MM.1S (cell line): ENCODE data around the gene ZNF215.
"Not testable (repeated sequence)": the region's sequence is repeated elsewhere in the genome, so short reads cannot be mapped to it uniquely, and the experiment has no call there.

Experiments used
- DNase-seq: peaks from one replicate; pipeline ENCODE4 v3.0.0-alpha.2; 2015
- H2AFZ ChIP-seq: fragments of 300-600 bp; sonication (generic); 2 replicates; pipeline ENCODE4 v1.6.0; 2016; ENCODE audit warnings: antibody characterized with exemption, low read length
- H3F3A ChIP-seq: fragments of 300-600 bp; sonication (generic); 2 replicates; pipeline ENCODE4 v1.6.1; 2016; ENCODE audit warnings: mild to moderate bottlenecking, antibody characterized with exemption, low read length, moderate library complexity, mixed read lengths; ENCODE audit not compliant: insufficient read depth
- H3K27ac ChIP-seq: fragments of 300-600 bp; sonication (generic); 2 replicates; pipeline ENCODE4 v1.5.1; 2016; ENCODE audit warnings: mild to moderate bottlenecking, low read length
- H3K27me3 ChIP-seq: fragments of 300-600 bp; sonication (generic); replicated peaks from 2 replicates; pipeline ENCODE4 v1.6.0; 2016; ENCODE audit warnings: low read length; ENCODE audit not compliant: insufficient read depth
- H3K36me3 ChIP-seq: fragments of 300-600 bp; sonication (generic); replicated peaks from 2 replicates; pipeline ENCODE4 v1.6.1; 2016; ENCODE audit warnings: mild to moderate bottlenecking, low read length, mixed read lengths; ENCODE audit not compliant: insufficient read depth
- H3K4me1 ChIP-seq: fragments of 300-600 bp; sonication (generic); 2 replicates; pipeline ENCODE4 v1.6.1; 2016; ENCODE audit warnings: low read length, mixed read lengths
- H3K4me2 ChIP-seq: fragments of 300-600 bp; sonication (generic); 2 replicates; pipeline ENCODE4 v1.6.0; 2016; ENCODE audit warnings: low read depth, low read length
- H3K4me3 ChIP-seq: fragments of 300-600 bp; sonication (generic); 2 replicates; pipeline ENCODE4 v1.5.1; 2016; ENCODE audit warnings: low read length, mixed read lengths
- H3K79me2 ChIP-seq: fragments of 300-600 bp; sonication (generic); 2 replicates; pipeline ENCODE4 v1.6.1; 2016; ENCODE audit warnings: mixed run types, low read length, mixed read lengths
- H3K9ac ChIP-seq: fragments of 300-600 bp; sonication (generic); 2 replicates; pipeline ENCODE4 v1.6.1; 2016; ENCODE audit warnings: low read length, mixed read lengths
- H3K9me2 ChIP-seq: fragments of 300-600 bp; sonication (generic); replicated peaks from 2 replicates; pipeline ENCODE4 v1.6.1; 2016; ENCODE audit warnings: mild to moderate bottlenecking, low read length, mixed read lengths; ENCODE audit not compliant: insufficient read depth
- H3K9me3 ChIP-seq: fragments of 300-600 bp; sonication (generic); replicated peaks from 2 replicates; pipeline ENCODE4 v1.6.1; 2016; ENCODE audit warnings: mild to moderate bottlenecking, low read length, mixed read lengths; ENCODE audit not compliant: insufficient read depth
- H4K20me1 ChIP-seq: fragments of 300-600 bp; sonication (generic); 2 replicates; pipeline ENCODE4 v1.6.1; 2016; ENCODE audit warnings: mild to moderate bottlenecking, low read length, moderate library complexity, mixed read lengths; ENCODE audit not compliant: insufficient read depth
- EZH2 ChIP-seq: fragments of 300-600 bp; sonication (generic); optimal IDR thresholded peaks from 2 replicates; pipeline ENCODE3; 2017; ENCODE audit warnings: low read depth, mild to moderate bottlenecking, antibody characterized with exemption, low read length, mixed read lengths
- EZH2phosphoT487 ChIP-seq: fragments of 300-600 bp; sonication (generic); IDR thresholded peaks from 2 replicates; pipeline ENCODE4 v1.6.1; 2018; ENCODE audit warnings: antibody characterized with exemption, low read length
- TF ChIP-seq, protein P1 (sequence below): fragments of 300-600 bp; sonication (generic); IDR thresholded peaks from 2 replicates; pipeline ENCODE4 v1.5.1; 2016; ENCODE audit warnings: antibody characterized with exemption, low read length, mixed read lengths

The ZNF215 gene

DNA sequence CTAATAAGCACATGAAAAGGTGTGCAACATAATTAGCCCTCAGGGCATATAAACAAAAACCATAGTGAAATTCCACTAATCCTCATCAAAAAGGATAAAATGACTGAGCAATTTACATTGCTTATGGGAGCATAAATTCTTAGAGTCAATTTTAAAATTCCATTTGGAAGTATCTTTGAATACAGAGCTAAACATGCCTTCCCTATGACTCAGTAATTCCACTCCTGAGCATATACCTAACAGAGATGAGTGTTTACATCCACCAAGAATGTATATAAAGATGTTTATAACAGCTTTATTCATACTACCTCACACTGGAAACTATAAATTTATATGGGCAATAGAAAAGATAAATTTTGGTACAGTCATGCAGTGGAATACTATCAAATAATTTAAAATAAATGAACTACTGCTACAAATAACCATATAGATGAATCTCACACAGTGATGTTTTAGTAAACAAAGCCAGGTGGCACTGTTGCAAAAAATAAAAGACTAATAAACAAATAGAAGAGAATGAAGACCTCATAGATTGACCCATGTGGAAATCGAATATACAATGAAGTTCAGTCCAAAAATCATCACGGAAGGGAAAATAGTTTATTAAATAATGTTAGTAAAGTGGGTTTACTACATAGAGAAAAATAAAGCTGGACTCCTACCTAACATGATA is 25.8 kb upstream of the ZNF215 start:
- no peaks in the 10 kb centered on the region for H4K20me1 ChIP-seq
- DNase-seq, result peak; percentile 18
- no peaks in the 10 kb centered on the region for H3K36me3 ChIP-seq
- TF ChIP-seq, protein P1, sequence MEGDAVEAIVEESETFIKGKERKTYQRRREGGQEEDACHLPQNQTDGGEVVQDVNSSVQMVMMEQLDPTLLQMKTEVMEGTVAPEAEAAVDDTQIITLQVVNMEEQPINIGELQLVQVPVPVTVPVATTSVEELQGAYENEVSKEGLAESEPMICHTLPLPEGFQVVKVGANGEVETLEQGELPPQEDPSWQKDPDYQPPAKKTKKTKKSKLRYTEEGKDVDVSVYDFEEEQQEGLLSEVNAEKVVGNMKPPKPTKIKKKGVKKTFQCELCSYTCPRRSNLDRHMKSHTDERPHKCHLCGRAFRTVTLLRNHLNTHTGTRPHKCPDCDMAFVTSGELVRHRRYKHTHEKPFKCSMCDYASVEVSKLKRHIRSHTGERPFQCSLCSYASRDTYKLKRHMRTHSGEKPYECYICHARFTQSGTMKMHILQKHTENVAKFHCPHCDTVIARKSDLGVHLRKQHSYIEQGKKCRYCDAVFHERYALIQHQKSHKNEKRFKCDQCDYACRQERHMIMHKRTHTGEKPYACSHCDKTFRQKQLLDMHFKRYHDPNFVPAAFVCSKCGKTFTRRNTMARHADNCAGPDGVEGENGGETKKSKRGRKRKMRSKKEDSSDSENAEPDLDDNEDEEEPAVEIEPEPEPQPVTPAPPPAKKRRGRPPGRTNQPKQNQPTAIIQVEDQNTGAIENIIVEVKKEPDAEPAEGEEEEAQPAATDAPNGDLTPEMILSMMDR, result peak; percentile 45
- TF ChIP-seq EZH2 (no peak), EZH2phosphoT487 (no peak)
- H3K27me3 ChIP-seq, result no peaks in the 10 kb centered on the region; the same call in 1 of the 2 replicates
- H3K9me2 ChIP-seq, result no peaks in the 10 kb centered on the region
- H3K79me2 ChIP-seq, result no peaks in the 10 kb centered on the region
- peaks cover 7% of the 10 kb centered on the region for H3K4me1 ChIP-seq
- H3F3A ChIP-seq, result no peaks in the 10 kb centered on the region
- no peak overlapping the region for H3K4me2 ChIP-seq
- H2AFZ ChIP-seq, result no peak overlapping the region
- H3K4me3 ChIP-seq, result no peak overlapping the region
- no peaks in the 10 kb centered on the region for H3K9me3 ChIP-seq
- no peak overlapping the region for H3K27ac ChIP-seq
- no peak overlapping the region for H3K9ac ChIP-seq

DNA sequence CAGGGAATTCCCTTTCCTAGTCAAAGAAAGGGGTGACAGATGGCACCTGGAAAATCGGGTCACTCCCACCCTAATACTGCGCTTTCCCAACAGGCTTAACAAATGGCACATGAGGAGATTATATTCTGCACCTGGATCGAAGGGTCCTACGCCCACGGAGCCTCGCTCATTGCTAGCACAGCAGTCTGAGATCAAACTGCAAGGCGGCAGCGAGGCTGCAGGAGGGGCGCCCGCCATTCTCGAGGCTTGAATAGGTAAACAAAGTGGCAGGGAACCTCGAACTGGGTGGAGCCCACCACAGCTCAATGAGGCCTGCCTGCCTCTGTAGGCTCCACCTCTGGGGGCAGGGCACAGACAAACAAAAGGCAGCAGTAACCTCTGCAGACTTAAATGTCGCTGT is 21.4 kb upstream of the ZNF215 start:
- H3K9ac ChIP-seq, H3K4me2 ChIP-seq, H3K9me2 ChIP-seq, H3K27me3 ChIP-seq, H2AFZ ChIP-seq, H3F3A ChIP-seq, H3K4me1 ChIP-seq, DNase-seq, H3K27ac ChIP-seq, H3K79me2 ChIP-seq, H3K4me3 ChIP-seq, H3K9me3 ChIP-seq, H4K20me1 ChIP-seq, H3K36me3 ChIP-seq: not testable (repeated sequence)

DNA sequence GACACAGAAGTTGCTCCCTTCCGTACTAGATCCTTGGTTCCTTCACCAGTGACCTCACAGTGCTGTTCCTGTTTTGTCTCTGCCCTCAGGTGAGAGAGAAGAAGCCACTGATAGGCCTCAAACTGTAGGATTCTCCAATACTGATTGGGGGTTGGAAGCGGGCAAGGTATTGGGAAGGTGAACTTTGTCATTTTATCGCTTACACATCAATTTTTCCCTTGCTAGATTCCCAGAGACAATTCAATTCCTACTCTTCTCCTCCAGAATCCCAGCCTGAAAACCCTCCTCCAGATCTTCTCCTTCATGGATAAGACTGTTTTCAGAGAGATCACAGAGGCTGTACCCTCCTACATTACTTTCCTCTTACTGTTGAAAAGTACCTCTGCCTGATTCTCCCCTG is 14.8 kb upstream of the ZNF215 start:
- no peak overlapping the region for H3K27ac ChIP-seq
- H3K4me1 ChIP-seq, result no peaks in the 10 kb centered on the region
- no peaks in the 10 kb centered on the region for H3K9me2 ChIP-seq
- H3F3A ChIP-seq, result no peaks in the 10 kb centered on the region
- no peak overlapping the region for H3K9ac ChIP-seq
- H2AFZ ChIP-seq, result no peak overlapping the region
- H3K4me2 ChIP-seq, result no peak overlapping the region
- H3K36me3 ChIP-seq, result no peaks in the 10 kb centered on the region
- TF ChIP-seq, protein P1, result no peak
- no peak for TF ChIP-seq EZH2phosphoT487
- TF ChIP-seq EZH2, result no peak
- no peaks in the 10 kb centered on the region for H3K9me3 ChIP-seq
- DNase-seq, result no peak
- no peaks in the 10 kb centered on the region for H3K27me3 ChIP-seq
- no peaks in the 10 kb centered on the region for H4K20me1 ChIP-seq
- H3K79me2 ChIP-seq, result no peaks in the 10 kb centered on the region
- H3K4me3 ChIP-seq, result no peak overlapping the region

DNA sequence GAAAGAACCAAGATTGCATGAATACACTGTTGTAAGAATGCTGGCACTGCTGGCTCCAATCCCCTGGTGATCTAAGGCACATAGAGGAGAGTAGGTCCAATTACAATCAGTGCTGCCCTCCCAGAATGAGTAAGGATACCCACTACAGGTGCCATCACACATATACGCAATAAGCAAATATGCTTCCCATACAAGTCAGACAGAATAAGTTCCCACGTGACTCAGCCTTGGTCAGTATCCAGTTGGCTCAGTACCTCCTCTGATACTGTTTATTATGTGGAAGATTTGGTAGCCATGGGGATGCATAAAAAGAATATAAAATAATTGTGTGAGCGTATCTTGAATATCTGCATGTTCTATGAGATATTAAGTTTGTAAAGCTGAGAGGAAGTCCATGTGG is 14.3 kb upstream of the ZNF215 start:
- Histone ChIP-seq H3K9me2 (no peaks in the 10 kb centered on the region), H3K27me3 (no peaks in the 10 kb centered on the region), H3K9me3 (no peaks in the 10 kb centered on the region), H4K20me1 (no peaks in the 10 kb centered on the region), H3K27ac (no peak overlapping the region), H3K79me2 (no peaks in the 10 kb centered on the region), H3K4me1 (no peaks in the 10 kb centered on the region), H3K36me3 (no peaks in the 10 kb centered on the region), H3K9ac (no peak overlapping the region), H2AFZ (no peak overlapping the region), H3K4me3 (no peak overlapping the region), H3K4me2 (no peak overlapping the region), H3F3A (no peaks in the 10 kb centered on the region)
- DNase-seq, result no peak
- no peak for TF ChIP-seq EZH2
- TF ChIP-seq, protein P1, result no peak
- no peak for TF ChIP-seq EZH2phosphoT487
